SU-DHL-6 (cell line): ENCODE results near the gene C7orf33.

Source experiments
- H2AFZ ChIP-seq: fragments of 200-600 bp; sonication (generic); 2 replicates; pipeline ENCODE4 v1.6.1; 2014; ENCODE audit warnings: low read depth, mild to moderate bottlenecking, moderate library complexity, mixed read lengths, antibody characterized with exemption, low read length; ENCODE audit not compliant: severe bottlenecking
- H3F3A ChIP-seq: fragments of 200-600 bp; shearing (Covaris generic); 2 replicates; pipeline ENCODE4 v1.6.0; 2016; ENCODE audit warnings: antibody characterized with exemption, mild to moderate bottlenecking; ENCODE audit not compliant: insufficient read depth
- H3K27ac ChIP-seq: fragments of 200-600 bp; sonication (generic); 2 replicates; pipeline ENCODE4 v1.5.1; 2016; ENCODE audit warnings: low read depth, mild to moderate bottlenecking, low read length, moderate library complexity, mixed read lengths
- H3K27me3 ChIP-seq: fragments of 200-600 bp; sonication (generic), shearing (Covaris generic); 2 replicates; pipeline ENCODE4 v1.6.0; 2014; ENCODE audit warnings: mild to moderate bottlenecking, low read length
- H3K36me3 ChIP-seq: fragments of 200-600 bp; sonication (generic); 2 replicates; pipeline ENCODE4 v1.6.1; 2014; ENCODE audit warnings: mild to moderate bottlenecking, low read length, mixed read lengths
- H3K4me2 ChIP-seq: fragments of 300-600, 200-600 bp; shearing (Covaris generic), sonication (generic); 2 replicates; pipeline ENCODE4 v1.6.0; 2014; ENCODE audit warnings: low read length, low read depth, mild to moderate bottlenecking; ENCODE audit not compliant: poor library complexity, severe bottlenecking
- H3K4me3 ChIP-seq: fragments of 200-600 bp; sonication (generic); 2 replicates; pipeline ENCODE4 v1.5.1; 2014; ENCODE audit warnings: antibody characterized with exemption, low read length, mild to moderate bottlenecking, mixed read lengths; ENCODE audit not compliant: insufficient read depth, poor library complexity, severe bottlenecking
- H3K79me2 ChIP-seq: fragments of 200-600 bp; sonication (generic); 2 replicates; pipeline ENCODE4 v1.6.1; 2014; ENCODE audit warnings: mild to moderate bottlenecking, low read length, moderate library complexity; ENCODE audit not compliant: insufficient read depth
- H3K9ac ChIP-seq: fragments of 200-600 bp; sonication (generic); 2 replicates; pipeline ENCODE4 v1.7.0; 2014; ENCODE audit warnings: mild to moderate bottlenecking, low read length
- H3K9me2 ChIP-seq: fragments of 200-600 bp; sonication (generic); replicated peaks from 2 replicates; pipeline ENCODE4 v1.6.1; 2014; ENCODE audit warnings: low read length; ENCODE audit not compliant: insufficient read depth
- H3K9me3 ChIP-seq: fragments of 200-600 bp; sonication (generic); 2 replicates; pipeline ENCODE4 v1.6.1; 2014; ENCODE audit warnings: low read length, mixed read lengths; ENCODE audit not compliant: insufficient read depth
- H4K20me1 ChIP-seq: fragments of 200-600 bp; sonication (generic); 2 replicates; pipeline ENCODE4 v1.6.1; 2014; ENCODE audit warnings: low read depth, mild to moderate bottlenecking, antibody characterized with exemption, low read length, moderate library complexity, mixed read lengths
- CTCF ChIP-seq: fragments of 200-600 bp; sonication (generic); IDR thresholded peaks from one replicate; pipeline ENCODE4 v1.5.1; 2017; ENCODE audit warnings: antibody characterized with exemption, mild to moderate bottlenecking, low read length, moderate library complexity; ENCODE audit not compliant: insufficient read depth, poor library complexity, severe bottlenecking
- EZH2phosphoT487 ChIP-seq: fragments of 200-600 bp; sonication (generic), shearing (Covaris generic); conservative IDR thresholded peaks from 2 replicates; pipeline ENCODE4 v1.6.1; 2018; ENCODE audit warnings: mild to moderate bottlenecking, antibody characterized with exemption, low read length, moderate library complexity, mixed read lengths

Gene C7orf33

GRCh38 chr7:148553979-148554378 lies 36.6 kb upstream of the C7orf33 start:
- no peak overlapping the region for H2AFZ ChIP-seq
- H3K4me2 ChIP-seq, result no peak overlapping the region
- no peaks in the 10 kb centered on the region for H3K79me2 ChIP-seq
- H3K36me3 ChIP-seq, result no peaks in the 10 kb centered on the region
- H3F3A ChIP-seq, result no peaks in the 10 kb centered on the region
- no peaks in the 10 kb centered on the region for H3K9me3 ChIP-seq
- H4K20me1 ChIP-seq, result no peaks in the 10 kb centered on the region
- no peak overlapping the region for H3K4me3 ChIP-seq
- H3K27ac ChIP-seq, result no peak overlapping the region
- H3K9me2 ChIP-seq, result no peaks in the 10 kb centered on the region
- TF ChIP-seq CTCF (no peak), EZH2phosphoT487 (no peak)
- no peak overlapping the region for H3K9ac ChIP-seq
- H3K27me3 ChIP-seq, result no peaks in the 10 kb centered on the region

GRCh38 chr7:148556892-148557291 lies 33.7 kb upstream of the C7orf33 start:
- H3K9ac ChIP-seq, result no peak overlapping the region
- no peak overlapping the region for H3K4me3 ChIP-seq
- no peak overlapping the region for H3K27ac ChIP-seq
- no peaks in the 10 kb centered on the region for H3K9me2 ChIP-seq
- TF ChIP-seq CTCF (no peak), EZH2phosphoT487 (no peak)
- no peaks in the 10 kb centered on the region for H3F3A ChIP-seq
- H2AFZ ChIP-seq, result no peak overlapping the region
- no peaks in the 10 kb centered on the region for H3K27me3 ChIP-seq
- no peaks in the 10 kb centered on the region for H4K20me1 ChIP-seq
- no peaks in the 10 kb centered on the region for H3K9me3 ChIP-seq
- no peaks in the 10 kb centered on the region for H3K79me2 ChIP-seq
- no peaks in the 10 kb centered on the region for H3K36me3 ChIP-seq
- no peak overlapping the region for H3K4me2 ChIP-seq

GRCh38 chr7:148558914-148559313 lies 31.7 kb upstream of the C7orf33 start:
- no peaks in the 10 kb centered on the region for H3K9me3 ChIP-seq
- H3K4me3 ChIP-seq, result no peak overlapping the region
- no peak overlapping the region for H3K27ac ChIP-seq
- H2AFZ ChIP-seq, result no peak overlapping the region
- no peak overlapping the region for H3K9ac ChIP-seq
- H3K36me3 ChIP-seq, result no peaks in the 10 kb centered on the region
- TF ChIP-seq CTCF (no peak), EZH2phosphoT487 (no peak)
- no peaks in the 10 kb centered on the region for H3K9me2 ChIP-seq
- H4K20me1 ChIP-seq, result no peaks in the 10 kb centered on the region
- no peak overlapping the region for H3K4me2 ChIP-seq
- H3F3A ChIP-seq, result no peaks in the 10 kb centered on the region
- no peaks in the 10 kb centered on the region for H3K79me2 ChIP-seq
- H3K27me3 ChIP-seq, result no peaks in the 10 kb centered on the region
